Endometrial microvascular endothelial cells (primary cell): Measurements from ENCODE around the gene THUMPD2. TPM values are rescaled to one million over a fixed set of nuclear protein-coding genes. Genes with fewer than 3 reads are reported as not detected.

Source experiments
- in situ Hi-C: cut with HindIII; loops from 2 replicates; pipeline ENCODE4 v1.10.0; 2017; ENCODE audit warnings: low sequenced_read_pairs, low pct_unique_long_range_greater_than_20kb; ENCODE audit errors: inconsistent ontology term
- total RNA-seq: library from RNA; depleted of rRNA; stranded (reverse); fragments of >200 nt; gene quantifications from one replicate; pipeline ENCODE4 v1.2.3, GENCODE V29; 2015; ENCODE audit errors: inconsistent ontology term

Gene THUMPD2
- total RNA-seq, 1 donor from 2014 or later: 7.0 TPM

GRCh38 chr2:39696838-39697237, 82.2 kb downstream of the THUMPD2 start:
- in situ Hi-C loops: no loop called here

- in situ Hi-C loops: no loop called here
These were observed 82.9 kb downstream of the THUMPD2 start for GRCh38 chr2:39696101-39696553.

GRCh38 chr2:39693245-39693644, 85.8 kb downstream of the THUMPD2 start:
- in situ Hi-C loops: no loop called here

- in situ Hi-C loops: no loop called here
These were observed 89.2 kb downstream of the THUMPD2 start for GRCh38 chr2:39689876-39690275.

GRCh38 chr2:39689272-39689841, 89.7 kb downstream of the THUMPD2 start:
- in situ Hi-C loops: no loop called here

- in situ Hi-C loops: no loop called here
These were observed 90.9 kb downstream of the THUMPD2 start for GRCh38 chr2:39688181-39688580.

- in situ Hi-C loops: no loop called here
These were observed 92.6 kb downstream of the THUMPD2 start for GRCh38 chr2:39686456-39686855.

Other genes starting within 250 kb of the THUMPD2 start
- gene TMEM178A, start 113.3 kb downstream of the THUMPD2 start, total RNA-seq: not detected